MM.1S (cell line): ENCODE measurements around the gene GSX1.

ENCODE experiments used
- EZH2 ChIP-seq: fragments of 300-600 bp; sonication (generic); optimal IDR thresholded peaks from 2 replicates; pipeline ENCODE3; 2017; ENCODE audit warnings: low read depth, mild to moderate bottlenecking, antibody characterized with exemption, low read length, mixed read lengths
- EZH2phosphoT487 ChIP-seq: fragments of 300-600 bp; sonication (generic); IDR thresholded peaks from 2 replicates; pipeline ENCODE4 v1.6.1; 2018; ENCODE audit warnings: antibody characterized with exemption, low read length
- TF ChIP-seq, protein P1 (sequence below): fragments of 300-600 bp; sonication (generic); IDR thresholded peaks from 2 replicates; pipeline ENCODE4 v1.5.1; 2016; ENCODE audit warnings: antibody characterized with exemption, low read length, mixed read lengths

DNA sequence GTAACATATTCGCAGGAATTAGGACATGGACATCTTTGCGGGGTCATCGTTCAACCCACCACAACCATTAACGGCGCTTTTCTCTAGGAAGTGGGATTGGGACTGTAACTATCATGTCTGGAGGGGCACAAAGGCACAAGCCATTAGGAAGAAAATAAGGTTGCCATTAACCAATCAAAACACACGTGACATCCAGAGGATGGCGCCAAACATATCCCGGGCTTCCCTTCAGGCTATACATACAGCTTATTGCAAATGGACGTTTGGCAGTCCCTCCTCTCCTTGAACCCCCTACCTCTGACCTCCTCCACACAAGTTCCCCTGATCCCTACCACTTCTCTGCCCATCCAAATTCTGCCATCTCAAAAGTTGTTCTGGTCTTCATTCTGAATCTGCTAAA, 26.6 kb upstream of the GSX1 start:
- TF ChIP-seq, protein P1, sequence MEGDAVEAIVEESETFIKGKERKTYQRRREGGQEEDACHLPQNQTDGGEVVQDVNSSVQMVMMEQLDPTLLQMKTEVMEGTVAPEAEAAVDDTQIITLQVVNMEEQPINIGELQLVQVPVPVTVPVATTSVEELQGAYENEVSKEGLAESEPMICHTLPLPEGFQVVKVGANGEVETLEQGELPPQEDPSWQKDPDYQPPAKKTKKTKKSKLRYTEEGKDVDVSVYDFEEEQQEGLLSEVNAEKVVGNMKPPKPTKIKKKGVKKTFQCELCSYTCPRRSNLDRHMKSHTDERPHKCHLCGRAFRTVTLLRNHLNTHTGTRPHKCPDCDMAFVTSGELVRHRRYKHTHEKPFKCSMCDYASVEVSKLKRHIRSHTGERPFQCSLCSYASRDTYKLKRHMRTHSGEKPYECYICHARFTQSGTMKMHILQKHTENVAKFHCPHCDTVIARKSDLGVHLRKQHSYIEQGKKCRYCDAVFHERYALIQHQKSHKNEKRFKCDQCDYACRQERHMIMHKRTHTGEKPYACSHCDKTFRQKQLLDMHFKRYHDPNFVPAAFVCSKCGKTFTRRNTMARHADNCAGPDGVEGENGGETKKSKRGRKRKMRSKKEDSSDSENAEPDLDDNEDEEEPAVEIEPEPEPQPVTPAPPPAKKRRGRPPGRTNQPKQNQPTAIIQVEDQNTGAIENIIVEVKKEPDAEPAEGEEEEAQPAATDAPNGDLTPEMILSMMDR = no peak
- TF ChIP-seq EZH2 (no peak), EZH2phosphoT487 (no peak)
